UCSD-AML1 (cell line): ENCODE measurements around the gene SETD6.
"Not testable (repeated sequence)": the region's sequence is repeated elsewhere in the genome, so short reads cannot be mapped to it uniquely, and the experiment has no call there.

Source experiments
- DNase-seq: peaks from one replicate; lab custom pipeline; 2025; ENCODE audit not compliant: unreplicated experiment; lab: John Stamatoyannopoulos, UW

Gene SETD6

GRCh38 chr16:58515125-58515870 lies at the start of gene SETD6:
Gene SETD6, plus strand, starts transcription at chr16:58515517. Its CDS starts 21 bp downstream, at chr16:58515538.
- no peak for DNase-seq

- DNase-seq = no peak
Observed at GRCh38 chr16:58465817-58466216, 49.5 kb upstream of the SETD6 start.

- no peak for DNase-seq
Observed at GRCh38 chr16:58466396-58466795, 48.9 kb upstream of the SETD6 start.

GRCh38 chr16:58467905-58468304 lies 47.4 kb upstream of the SETD6 start:
- no peak for DNase-seq

- DNase-seq = no peak
Observed at GRCh38 chr16:58471209-58471975, 43.9 kb upstream of the SETD6 start.

- DNase-seq = no peak
Observed at GRCh38 chr16:58472266-58472665, 43.1 kb upstream of the SETD6 start.

- DNase-seq = no peak
Observed at GRCh38 chr16:58472827-58473226, 42.5 kb upstream of the SETD6 start.

- no peak for DNase-seq
Observed at GRCh38 chr16:58474296-58474695, 41.0 kb upstream of the SETD6 start.

- no peak for DNase-seq
Observed at GRCh38 chr16:58475091-58475619, 40.2 kb upstream of the SETD6 start.

GRCh38 chr16:58476791-58477190 lies 38.5 kb upstream of the SETD6 start:
- DNase-seq = no peak

GRCh38 chr16:58478427-58478826 lies 36.9 kb upstream of the SETD6 start:
- DNase-seq = no peak

GRCh38 chr16:58481226-58481869 lies 34.0 kb upstream of the SETD6 start:
- no peak for DNase-seq

- DNase-seq = no peak
Observed at GRCh38 chr16:58481931-58482330, 33.4 kb upstream of the SETD6 start.

- no peak for DNase-seq
Observed at GRCh38 chr16:58485184-58485887, 30.0 kb upstream of the SETD6 start.

- DNase-seq = peak; percentile 73
Observed at GRCh38 chr16:58487566-58488351, 27.6 kb upstream of the SETD6 start.

GRCh38 chr16:58488531-58488930 lies 26.8 kb upstream of the SETD6 start:
- DNase-seq = no peak

- no peak for DNase-seq
Observed at GRCh38 chr16:58490065-58490464, 25.3 kb upstream of the SETD6 start.

GRCh38 chr16:58490539-58490938 lies 24.8 kb upstream of the SETD6 start:
- DNase-seq = not testable (repeated sequence)

- DNase-seq = no peak
Observed at GRCh38 chr16:58492066-58492465, 23.3 kb upstream of the SETD6 start.

- no peak for DNase-seq
Observed at GRCh38 chr16:58492735-58493134, 22.6 kb upstream of the SETD6 start.
